Muscle layer of duodenum (tissue), 2 donors: ENCODE measurements around the gene CC2D2A.
"Not testable (repeated sequence)": the region's sequence is repeated elsewhere in the genome, so short reads cannot be mapped to it uniquely, and the experiment has no call there.

Experiments
- H3K27ac ChIP-seq: one replicate; pipeline ENCODE4 v1.7.0; 2013; ENCODE audit warnings: mild to moderate bottlenecking, low read length
- H3K27me3 ChIP-seq: one replicate; pipeline ENCODE4 v1.7.0; 2013; ENCODE audit warnings: low read depth, mild to moderate bottlenecking, control low read depth, low read length
- H3K36me3 ChIP-seq, 2 donors: one replicate each; pipeline ENCODE4 v1.7.0; 2013; ENCODE audit warnings: low read length in 2 of 2, control low read depth in 1 of 2, mild to moderate bottlenecking in 1 of 2; ENCODE audit not compliant: insufficient read depth in 2 of 2, control insufficient read depth in 1 of 2
- H3K4me1 ChIP-seq, 2 donors: one replicate each; pipeline ENCODE4 v1.7.0; 2013; ENCODE audit warnings: low read length in 2 of 2, mild to moderate bottlenecking in 2 of 2, control low read depth in 1 of 2, moderate library complexity in 1 of 2; ENCODE audit not compliant: insufficient read depth in 2 of 2, control insufficient read depth in 1 of 2
- H3K4me3 ChIP-seq, 2 donors: one replicate each; pipeline ENCODE4 v1.7.0; 2013; ENCODE audit warnings: low read length in 2 of 2, low read depth in 1 of 2, mild to moderate bottlenecking in 1 of 2
- H3K9me3 ChIP-seq, 2 donors: one replicate each; pipeline ENCODE4 v1.7.0; 2013; ENCODE audit warnings: low read length in 2 of 2, control low read depth in 1 of 2, mild to moderate bottlenecking in 1 of 2; ENCODE audit not compliant: control insufficient read depth in 1 of 2
- donor health status: healthy.

Gene CC2D2A

DNA sequence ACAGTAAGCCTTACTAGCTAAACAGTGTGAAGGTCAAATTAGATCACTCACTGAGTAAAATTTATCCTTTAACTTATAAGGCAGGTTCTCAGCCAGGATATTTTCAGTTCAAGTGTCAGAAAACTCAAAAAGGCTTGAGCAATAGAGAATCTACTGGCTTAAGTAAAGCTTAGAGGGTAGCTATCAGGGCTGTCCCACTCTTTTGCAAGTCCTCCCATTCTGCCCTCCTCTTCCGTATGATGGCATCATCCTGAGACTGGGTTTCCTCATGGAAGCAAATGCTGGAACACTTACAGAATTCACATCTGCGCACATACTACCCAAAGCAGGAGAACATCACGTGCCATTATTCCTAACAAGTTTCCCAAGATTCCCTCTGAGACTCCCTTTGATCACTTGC, 130.5 kb downstream of the CC2D2A start:
- H3K36me3 ChIP-seq: peaks cover 17 to 54% of the 10 kb centered on the region in 2 donors
- no peaks in the 10 kb centered on the region for H3K27me3 ChIP-seq
- no peak overlapping the region for H3K27ac ChIP-seq
- no peak overlapping the region for H3K4me3 ChIP-seq
- peaks cover 0 to 6% of the 10 kb centered on the region in 2 donors for H3K4me1 ChIP-seq
- peaks cover 3 to 4% of the 10 kb centered on the region in 2 donors for H3K9me3 ChIP-seq

DNA sequence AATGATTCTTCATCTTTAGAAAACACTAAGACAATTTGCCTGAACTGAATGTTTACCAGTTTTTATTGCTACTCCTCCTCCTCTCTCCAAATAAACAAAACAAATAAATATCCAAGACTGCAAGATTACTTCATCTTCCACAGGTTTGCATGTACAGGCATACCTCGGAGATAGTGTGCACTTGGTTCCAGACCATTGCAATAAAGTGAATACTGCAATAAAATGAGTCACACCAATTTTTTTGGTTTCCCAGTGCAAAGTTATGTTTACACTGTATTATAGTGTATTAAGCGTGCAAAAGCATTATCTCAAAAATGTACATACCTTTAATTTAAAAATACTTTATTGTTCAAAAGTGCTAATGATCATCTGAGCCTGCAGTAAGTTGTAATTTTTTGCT, 132.2 kb downstream of the CC2D2A start:
- no peaks in the 10 kb centered on the region for H3K27me3 ChIP-seq
- H3K36me3 ChIP-seq: peaks cover 24 to 54% of the 10 kb centered on the region in 2 donors
- no peak overlapping the region for H3K27ac ChIP-seq
- H3K4me1 ChIP-seq: peaks cover 0 to 6% of the 10 kb centered on the region in 2 donors
- no peak overlapping the region for H3K4me3 ChIP-seq
- peaks cover 3 to 4% of the 10 kb centered on the region in 2 donors for H3K9me3 ChIP-seq

DNA sequence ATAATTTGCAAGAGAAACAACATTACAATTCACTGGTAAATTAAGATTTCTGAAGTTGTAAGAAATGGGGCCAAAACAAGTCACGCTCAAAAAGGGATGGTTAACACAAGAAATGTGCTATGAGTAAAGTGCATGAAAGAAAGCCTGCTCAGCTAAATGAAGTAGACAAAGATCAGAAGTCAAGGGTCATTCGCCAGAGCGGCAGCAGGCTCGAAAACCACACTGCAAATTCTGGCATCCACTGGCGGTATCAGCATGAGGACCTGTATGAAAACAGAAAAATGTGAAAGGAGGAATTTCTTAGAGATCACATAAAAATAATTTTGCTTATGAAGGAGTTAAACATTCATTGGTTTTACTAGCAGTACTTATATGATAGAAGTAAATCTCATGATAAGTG, 135.9 kb downstream of the CC2D2A start:
- H3K27ac ChIP-seq: no peak overlapping the region
- no peaks in the 10 kb centered on the region for H3K4me1 ChIP-seq
- no peak overlapping the region for H3K4me3 ChIP-seq
- H3K36me3 ChIP-seq: peaks cover 21 to 38% of the 10 kb centered on the region in 2 donors
- H3K27me3 ChIP-seq: no peaks in the 10 kb centered on the region
- H3K9me3 ChIP-seq: peaks cover 3 to 4% of the 10 kb centered on the region in 2 donors

DNA sequence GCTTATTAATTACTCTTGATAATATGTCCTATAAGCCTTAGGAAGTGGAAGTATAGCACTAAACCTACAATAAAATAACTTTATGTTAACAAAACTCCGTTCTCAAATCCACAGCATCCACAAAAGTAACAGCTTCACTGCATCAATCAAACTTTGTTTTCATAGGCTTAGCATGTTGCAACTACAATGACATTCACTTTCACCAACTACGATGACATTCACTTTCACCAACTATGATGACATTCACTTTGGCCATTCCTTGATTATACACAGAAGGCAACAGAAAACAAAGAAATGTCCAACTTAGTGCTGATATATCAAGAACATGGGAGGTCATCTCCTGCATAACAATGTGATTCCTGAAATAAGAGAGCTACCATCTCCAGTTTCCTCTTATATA, 141.2 kb downstream of the CC2D2A start:
- Histone ChIP-seq H3K36me3 (peaks cover 3 to 7% of the 10 kb centered on the region in 2 donors), H3K27me3 (no peaks in the 10 kb centered on the region), H3K27ac (no peak overlapping the region), H3K9me3 (no peaks in the 10 kb centered on the region), H3K4me1 (no peaks in the 10 kb centered on the region), H3K4me3 (no peak overlapping the region)

DNA sequence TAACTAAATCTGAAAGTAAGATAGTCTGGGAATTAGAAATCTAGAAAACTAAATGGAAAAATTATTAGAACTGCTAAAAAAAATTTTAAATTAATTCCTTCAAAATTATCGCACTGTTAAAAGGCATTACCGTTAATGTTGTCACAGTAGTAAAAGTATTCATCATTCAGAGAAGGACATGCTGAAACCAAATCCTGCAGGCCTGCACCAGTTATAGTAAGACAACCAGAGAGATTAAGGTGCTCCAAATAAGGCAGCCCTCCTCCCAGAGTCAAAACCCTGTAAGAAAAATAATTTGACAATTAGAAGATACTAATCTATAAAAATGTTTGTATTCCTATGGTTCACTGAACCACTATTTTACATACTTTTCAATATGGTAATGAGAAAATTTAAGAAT, 142.5 kb downstream of the CC2D2A start:
- Histone ChIP-seq H3K9me3 (no peaks in the 10 kb centered on the region), H3K4me1 (no peaks in the 10 kb centered on the region), H3K27me3 (no peaks in the 10 kb centered on the region), H3K4me3 (no peak overlapping the region), H3K36me3 (peaks cover 3 to 7% of the 10 kb centered on the region in 2 donors), H3K27ac (no peak overlapping the region)

DNA sequence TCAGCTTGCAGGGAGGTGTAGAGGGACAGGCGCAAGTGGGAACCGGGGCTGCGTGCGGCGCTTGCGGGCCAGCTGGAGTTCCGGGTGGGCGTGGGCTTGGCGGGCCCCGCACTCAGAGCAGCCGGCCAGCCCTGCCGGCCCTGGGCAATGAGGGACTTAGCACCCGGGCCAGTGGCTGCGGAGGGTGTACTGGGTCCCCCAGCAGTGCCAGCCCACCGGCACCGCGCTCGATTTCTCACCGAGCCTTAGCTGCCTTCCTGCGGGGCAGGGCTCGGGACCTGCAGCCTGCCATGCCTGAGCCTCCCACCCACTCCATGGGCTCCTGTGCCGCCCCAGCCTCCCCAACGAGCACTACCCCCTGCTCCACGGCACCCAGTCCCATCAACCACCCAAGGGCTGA, 145.2 kb downstream of the CC2D2A start:
- H3K9me3 ChIP-seq: peaks cover 9 to 12% of the 10 kb centered on the region in 2 donors

DNA sequence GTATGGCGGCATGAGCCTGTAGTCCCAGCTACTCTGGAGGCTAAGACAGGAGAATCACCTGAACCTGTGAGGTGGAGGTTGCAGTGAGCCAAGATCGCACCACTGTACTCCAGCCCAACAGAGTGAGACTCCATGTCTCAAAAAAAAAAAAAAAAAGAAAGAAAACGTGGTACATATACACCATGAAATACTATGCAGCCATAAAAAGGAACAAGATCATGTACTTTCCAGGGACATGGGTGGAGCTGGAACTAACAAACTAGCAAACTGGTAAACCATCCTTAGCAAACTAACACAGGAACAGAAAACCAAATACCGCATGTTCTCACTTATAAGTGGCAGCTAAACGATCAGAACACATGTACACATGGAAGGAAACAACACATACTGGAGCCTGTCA, 147.7 kb downstream of the CC2D2A start:
- peaks cover 12 to 33% of the 10 kb centered on the region in 2 donors for H3K36me3 ChIP-seq
- H3K4me1 ChIP-seq, H3K27ac ChIP-seq, H3K27me3 ChIP-seq, H3K4me3 ChIP-seq: not testable (repeated sequence)
- H3K9me3 ChIP-seq: peaks cover 9 to 19% of the 10 kb centered on the region in 2 donors

More for the DNA sequence above, 145.2 kb downstream of the CC2D2A start:
- not testable (repeated sequence) for H3K27ac ChIP-seq, H3K4me1 ChIP-seq, H3K4me3 ChIP-seq, H3K27me3 ChIP-seq
- peaks cover 14 to 24% of the 10 kb centered on the region in 2 donors for H3K36me3 ChIP-seq

DNA sequence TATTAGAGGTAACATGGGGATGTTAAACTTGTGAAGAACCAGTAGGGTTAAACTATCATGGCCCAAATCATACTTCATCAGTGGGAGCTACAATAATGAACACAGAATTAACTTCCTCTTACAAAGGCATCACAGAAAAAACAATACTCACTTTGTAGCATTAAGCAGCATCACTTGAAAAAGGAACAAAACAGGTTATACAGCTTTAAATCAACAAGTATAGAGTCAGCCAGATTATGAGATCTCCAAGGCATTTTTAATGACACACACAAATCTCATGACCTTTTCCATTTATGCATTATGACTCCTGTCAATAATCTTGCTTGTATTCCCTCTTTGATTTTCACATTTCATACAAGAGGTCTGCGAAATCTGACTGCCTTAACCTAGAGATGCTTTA, 167.1 kb downstream of the CC2D2A start:
- no peaks in the 10 kb centered on the region for H3K27me3 ChIP-seq
- no peak overlapping the region for H3K4me3 ChIP-seq
- no peak overlapping the region for H3K27ac ChIP-seq
- no peaks in the 10 kb centered on the region for H3K4me1 ChIP-seq
- no peaks in the 10 kb centered on the region for H3K9me3 ChIP-seq
- peaks cover 22 to 27% of the 10 kb centered on the region in 2 donors for H3K36me3 ChIP-seq

DNA sequence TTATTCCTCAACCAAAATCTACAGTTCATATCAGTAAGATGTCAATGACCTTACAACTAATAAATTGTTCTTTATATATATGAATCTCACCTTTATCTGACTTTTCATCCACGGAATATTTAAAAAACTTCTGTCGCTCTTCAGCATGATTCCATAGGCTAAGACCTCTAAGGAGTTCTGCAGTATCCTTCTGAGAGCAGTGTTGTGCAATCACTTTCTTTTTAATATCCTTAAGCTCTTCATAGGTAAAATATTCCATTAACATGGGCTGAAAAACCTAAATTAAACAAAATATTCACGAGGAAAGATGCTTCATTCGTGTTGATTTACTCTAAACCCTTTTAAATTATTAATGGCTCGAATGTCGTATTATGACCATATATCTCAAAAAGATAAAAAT, 168.7 kb downstream of the CC2D2A start:
- H3K27ac ChIP-seq: no peak overlapping the region
- no peak overlapping the region for H3K4me3 ChIP-seq
- H3K4me1 ChIP-seq: no peaks in the 10 kb centered on the region
- H3K36me3 ChIP-seq: peaks cover 22 to 27% of the 10 kb centered on the region in 2 donors
- H3K27me3 ChIP-seq: no peaks in the 10 kb centered on the region
- no peaks in the 10 kb centered on the region for H3K9me3 ChIP-seq

DNA sequence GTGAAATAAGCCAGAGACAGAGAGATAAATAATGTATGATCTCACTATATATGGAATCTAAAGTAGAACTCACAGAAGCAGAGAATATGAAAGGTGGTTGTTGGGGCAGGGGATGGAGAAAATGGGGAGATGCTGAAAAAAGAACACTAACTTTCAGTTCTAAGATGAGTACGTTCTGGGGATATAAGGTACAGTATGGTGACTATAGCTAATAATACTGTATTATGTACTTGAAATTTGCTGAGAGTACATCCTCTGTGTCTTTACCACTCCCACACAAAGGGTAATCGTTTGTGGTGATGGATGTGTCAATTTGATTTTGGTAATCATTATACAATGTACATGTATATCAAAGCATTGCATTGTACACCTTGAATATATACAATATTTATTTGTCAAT, 178.9 kb downstream of the CC2D2A start:
- H3K27me3 ChIP-seq: no peaks in the 10 kb centered on the region
- no peak overlapping the region for H3K27ac ChIP-seq
- H3K4me1 ChIP-seq: peaks cover 18 to 60% of the 10 kb centered on the region in 2 donors
- no peaks in the 10 kb centered on the region for H3K9me3 ChIP-seq
- H3K4me3 ChIP-seq: no peak overlapping the region
- no peaks in the 10 kb centered on the region for H3K36me3 ChIP-seq

DNA sequence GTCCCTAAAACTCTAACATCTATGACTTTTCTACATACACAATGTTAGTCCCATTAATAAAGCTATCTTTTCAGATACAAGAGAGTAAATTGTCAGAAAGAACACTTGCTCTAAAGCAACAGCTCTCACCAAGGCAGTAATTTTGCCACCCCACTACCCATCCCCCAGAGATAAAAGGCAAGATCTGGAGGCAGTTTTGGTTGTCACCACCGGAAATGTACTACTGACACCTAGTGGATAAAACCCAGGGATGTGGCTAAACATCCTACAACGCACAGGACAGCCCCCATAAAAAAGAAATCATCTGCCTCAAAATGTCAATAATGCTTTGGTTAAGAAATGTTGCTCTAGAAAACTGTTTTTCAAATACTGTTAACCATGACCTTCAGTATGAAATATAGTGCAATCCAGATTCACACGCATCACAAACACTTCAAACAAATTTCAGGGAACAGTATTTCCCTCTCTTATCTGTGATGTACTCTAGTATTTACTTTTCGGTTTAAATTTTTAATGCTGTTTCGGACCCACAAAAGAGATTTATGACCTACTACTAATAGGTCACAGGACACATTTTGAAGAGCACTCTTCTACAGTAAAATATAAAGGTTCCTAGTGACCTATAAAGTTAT, 180.3 kb downstream of the CC2D2A start:
- no peaks in the 10 kb centered on the region for H3K9me3 ChIP-seq
- H3K4me3 ChIP-seq: no peak overlapping the region

More for the DNA sequence above, 180.3 kb downstream of the CC2D2A start:
- Histone ChIP-seq H3K4me1 (peaks cover 23 to 52% of the 10 kb centered on the region in 2 donors), H3K36me3 (no peaks in the 10 kb centered on the region), H3K27ac (peak overlapping the region; percentile 32), H3K27me3 (no peaks in the 10 kb centered on the region)
